HepG2 (cell line): ENCODE results near the gene P2RY8. TPM values are rescaled to one million over a fixed set of nuclear protein-coding genes. Genes with fewer than 3 reads are reported as not detected.

Experiments
- ATAC-seq: fragments of 200-7000 bp; cut with Tn5 transposase; 3 replicates; pipeline ENCODE4 v1.9.1; 2020; ENCODE audit warnings: mild to moderate bottlenecking, moderate library complexity
- BruUV-seq: library from RNA; stranded (reverse); fragments of 400-500 nt; replicated peaks from 2 replicates; lab custom pipeline; 2021; lab: Mats Ljungman, UMichigan
- CTCF ChIA-PET: fragments of 300-600 bp; formaldehyde crosslinking; extraction: SDS; loops from one replicate; lab custom pipeline; 2021; ENCODE audit warnings: low total read pairs, inconsistent platforms, low intra/inter-chr PET ratio; lab: Yijun Ruan, JAX
- POLR2A ChIA-PET: fragments of 350-600 bp; sonication (Branson Sonifier 250); formaldehyde crosslinking; loops from one replicate; lab custom pipeline; 2020; ENCODE audit warnings: antibody characterized with exemption, inconsistent platforms; lab: Yijun Ruan, JAX
- DNase-seq: peaks from one replicate; pipeline ENCODE4 v3.0.0-alpha.2; 2015; ENCODE audit warnings: low spot score
- FAIRE-seq: peaks from 3 replicates; lab custom pipeline; 2011; peaks lifted over from hg19 to GRCh38; lab: Jason Lieb, UNC
- H2AFZ ChIP-seq: one replicate; pipeline ENCODE4 v1.6.1; 2011; ENCODE audit warnings: low read length, inconsistent platforms
- H3K27ac ChIP-seq: fragments of 300-600 bp; 3 replicates; pipeline ENCODE4 v1.8.0; 2011; ENCODE audit warnings: mixed run types, mild to moderate bottlenecking, mixed read lengths, low read length, inconsistent platforms; ENCODE audit not compliant: insufficient read depth; ENCODE audit errors: extremely low read length
- H3K27me3 ChIP-seq, 2 experiments: fragments of 200-600 bp in 1 of 2; 2 replicates in 1 of 2; 3 replicates in 1 of 2; pipeline versions ENCODE4 v1.6.0 to v1.8.0; 2011; ENCODE audit warnings: low read length in 2 of 2, mild to moderate bottlenecking in 2 of 2, moderate library complexity in 2 of 2, inconsistent platforms in 1 of 2; ENCODE audit not compliant: insufficient read depth in 2 of 2, control insufficient read depth in 1 of 2
- H3K36me3 ChIP-seq, 2 experiments: fragments of 200-600 bp in 1 of 2; replicated peaks in 1 of 2; 2 replicates in 1 of 2; 3 replicates in 1 of 2; pipeline versions ENCODE4 v1.5.1 to v1.8.0; 2011; ENCODE audit warnings: low read length in 2 of 2, inconsistent platforms in 1 of 2; ENCODE audit not compliant: insufficient read depth in 2 of 2, control insufficient read depth in 1 of 2
- H3K4me1 ChIP-seq: 2 replicates; pipeline ENCODE4 v1.5.1; 2012; ENCODE audit warnings: low read length, inconsistent platforms; ENCODE audit not compliant: insufficient read depth
- H3K4me2 ChIP-seq: 2 replicates; pipeline ENCODE4 v1.6.0; 2011; ENCODE audit warnings: low read depth, low read length, inconsistent platforms
- H3K4me3 ChIP-seq, 3 experiments: fragments of 200-600 bp in 1 of 3; sonication (generic), shearing (Covaris generic) in 1 of 3; replicated peaks in 1 of 3; 2 replicates each; pipeline ENCODE4 v1.5.1; 2011 to 2016; ENCODE audit warnings: low read length in 3 of 3, inconsistent platforms in 2 of 3, low read depth in 2 of 3, mild to moderate bottlenecking in 2 of 3, control low read depth in 1 of 3, mixed read lengths in 1 of 3; ENCODE audit not compliant: insufficient read depth in 1 of 3
- H3K79me2 ChIP-seq: one replicate; pipeline ENCODE4 v1.6.1; 2011; ENCODE audit warnings: low read length, inconsistent platforms; ENCODE audit not compliant: insufficient read depth
- H3K9ac ChIP-seq: 2 replicates; pipeline ENCODE4 v1.6.0; 2011; ENCODE audit warnings: mild to moderate bottlenecking, low read depth, low read length, inconsistent platforms; ENCODE audit not compliant: insufficient read depth
- H3K9me3 ChIP-seq: 2 replicates; pipeline ENCODE4 v1.5.1; 2012; ENCODE audit warnings: mild to moderate bottlenecking, low read length
- H4K20me1 ChIP-seq: 2 replicates; pipeline ENCODE4 v1.6.0; 2011; ENCODE audit warnings: inconsistent platforms, mild to moderate bottlenecking, low read length, moderate library complexity; ENCODE audit not compliant: insufficient read depth
- ADNP ChIP-seq: sonication (generic); formaldehyde crosslinking; IDR thresholded peaks from 2 replicates; pipeline ENCODE4 v1.4.0; 2020; ENCODE audit warnings: missing genetic modification reagents
- DNMT1 ChIP-seq: sonication (generic); formaldehyde crosslinking; IDR thresholded peaks from 2 replicates; pipeline ENCODE4 v1.5.1; 2020; ENCODE audit warnings: mild to moderate bottlenecking, missing genetic modification reagents
- FOXA1 ChIP-seq, 2 experiments: fragments of 450-650 bp in 1 of 2; sonication (generic) in 1 of 2; formaldehyde crosslinking in 1 of 2; IDR thresholded peaks; 2 replicates each; pipeline versions ENCODE4 v1.4.0 to v1.6.1; 2016 to 2020; ENCODE audit warnings: missing genetic modification reagents in 1 of 2
- KDM2A ChIP-seq: sonication (generic); formaldehyde crosslinking; IDR thresholded peaks from 2 replicates; pipeline ENCODE4 v1.4.0; 2020; ENCODE audit warnings: low read depth, missing genetic modification reagents, borderline replicate concordance
- NBN ChIP-seq: fragments of 450-650 bp; conservative IDR thresholded peaks from 2 replicates; pipeline ENCODE4 v1.6.1; 2017
- POLR2A ChIP-seq, 2 experiments: IDR thresholded peaks; 2 replicates each; pipeline ENCODE4 v1.6.1; 2011; ENCODE audit warnings: low read depth in 2 of 2, low read length in 2 of 2, mild to moderate bottlenecking in 1 of 2, moderate library complexity in 1 of 2; ENCODE audit not compliant: insufficient read depth in 1 of 2
- ZMAT3 ChIP-seq: sonication (generic); formaldehyde crosslinking; conservative IDR thresholded peaks from 2 replicates; pipeline ENCODE4 v1.7.0; 2021; ENCODE audit warnings: missing genetic modification reagents
- ZNF7 ChIP-seq: IDR thresholded peaks from 2 replicates; pipeline ENCODE4 v1.6.1; 2016; ENCODE audit warnings: missing biosample characterization, missing genetic modification reagents
- WGBS: methylation state at CpG from one replicate; pipeline ENCODE4 v1.1.6; 2017; ENCODE audit warnings: low lambda C conversion rate; 5-methylcytosine and 5-hydroxymethylcytosine counted together
- in situ Hi-C: cut with HindIII; loops from 2 replicates; pipeline ENCODE4 v1.10.0; 2017; ENCODE audit warnings: low pct_unique_long_range_greater_than_20kb; ENCODE audit not compliant: extremely low pct_ligation_motif_present
- intact Hi-C: fragments of 100-400 bp; cut with micrococcal nuclease; formaldehyde crosslinking; loops from one replicate; pipeline ENCODE4 v1.10.0; 2022; ENCODE audit not compliant: unreplicated experiment
- polyA plus RNA-seq, 8 experiments: library from polyadenylated mRNA; depleted of rRNA in 3 of 8; stranded (reverse) in 7 of 8; unstranded in 1 of 8; fragments of >200 nt; fragmentation: Illumina TruSeq in 4 of 8; extraction: Trizol in 4 of 8; gene quantifications; 2 replicates each; pipeline versions ENCODE4 v1.2.1 to v1.2.3, GENCODE V29; 2011 to 2016; ENCODE audit warnings: low read depth in 4 of 8, missing spikeins in 1 of 8, mixed read lengths in 1 of 8; ENCODE audit not compliant: insufficient read depth in 1 of 8
- total RNA-seq, 5 experiments: library from RNA; depleted of rRNA; stranded (reverse); fragments of >200 nt; fragmentation: Illumina TruSeq; extraction: Trizol; gene quantifications; 2 replicates each; pipeline ENCODE4 v1.2.3, GENCODE V29; 2016; ENCODE audit warnings: low read depth in 1 of 5
- TF ChIP-seq, protein P1 (sequence below): sonication (generic); formaldehyde crosslinking; IDR thresholded peaks from 2 replicates; pipeline ENCODE4 v1.5.0; 2020; ENCODE audit warnings: mild to moderate bottlenecking, missing genetic modification reagents, borderline replicate concordance
- TF ChIP-seq, protein P2 (sequence below): sonication (generic); formaldehyde crosslinking; IDR thresholded peaks from 2 replicates; pipeline ENCODE4 v1.4.0; 2020; ENCODE audit warnings: mild to moderate bottlenecking, missing genetic modification reagents
- TF ChIP-seq, protein P3 (sequence below), 2 experiments: sonication (generic) in 1 of 2; formaldehyde crosslinking in 1 of 2; IDR thresholded peaks; 2 replicates each; pipeline versions ENCODE4 v1.4.0 to v1.6.1; 2016 to 2020; ENCODE audit warnings: borderline replicate concordance in 1 of 2, low read depth in 1 of 2, mild to moderate bottlenecking in 1 of 2, missing genetic modification reagents in 1 of 2
- TF ChIP-seq, protein P4 (sequence below): sonication (generic); formaldehyde crosslinking; IDR thresholded peaks from 2 replicates; pipeline ENCODE4 v1.5.0; 2020; ENCODE audit warnings: missing genetic modification reagents

The P2RY8 gene
- total and polyA plus RNA-seq, 2 of the 13 experiments (the other 11 are each of a cell fraction or from before 2014, with no cell fraction given), result 1.0 to 1.3 TPM

DNA sequence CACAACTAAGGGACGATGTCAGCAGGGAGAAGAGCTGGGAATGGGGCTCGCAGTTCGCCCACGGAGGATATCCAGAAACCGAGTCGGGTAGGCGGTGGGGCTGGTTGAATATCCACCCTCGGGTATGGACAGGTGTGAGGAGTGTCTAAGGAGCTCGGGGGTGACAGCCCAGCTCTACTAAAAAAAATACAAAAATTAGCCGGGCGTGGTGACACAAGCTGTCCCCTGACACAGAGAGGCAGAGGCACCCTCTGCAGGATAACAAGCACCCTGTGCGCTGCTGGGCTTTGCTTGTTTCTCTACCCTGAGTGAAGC, 72.1 kb downstream of the P2RY8 start:
- in situ Hi-C loops (loop anchor here (5.0 to 25.0 kb wide), 2 partner anchors 117 to 1147 kb away; no protein-coding TSS in a partner anchor), intact Hi-C loops (no loop called here)
- BruUV-seq, result no TSS peak
- FAIRE-seq (no peak), ATAC-seq (no peak), DNase-seq (no peak)
- Histone ChIP-seq H3K9ac (no peak overlapping the region), H3K36me3 (no peaks in the 10 kb centered on the region), H4K20me1 (no peaks in the 10 kb centered on the region), H3K27me3 (no peaks in the 10 kb centered on the region), H3K9me3 (no peaks in the 10 kb centered on the region), H3K79me2 (no peaks in the 10 kb centered on the region), H3K4me3 (no peak overlapping the region), H3K27ac (no peak overlapping the region), H2AFZ (no peak overlapping the region), H3K4me1 (no peaks in the 10 kb centered on the region), H3K4me2 (no peak overlapping the region)
- ChIA-PET CTCF (no interaction called here), POLR2A (no interaction called here)
- WGBS, result 67% methylated on average over 9 of the region's 12 CpGs
- TF ChIP-seq DNMT1 (CRISPR knock-in tag), result no peak
- no peak for TF ChIP-seq POLR2A (IDR thresholded peaks at IDR 0.05; ENCODE audit: insufficient read depth in 1 of 2, low read depth in 2 of 2, low read length in 2 of 2)
- TF ChIP-seq, protein P1, sequence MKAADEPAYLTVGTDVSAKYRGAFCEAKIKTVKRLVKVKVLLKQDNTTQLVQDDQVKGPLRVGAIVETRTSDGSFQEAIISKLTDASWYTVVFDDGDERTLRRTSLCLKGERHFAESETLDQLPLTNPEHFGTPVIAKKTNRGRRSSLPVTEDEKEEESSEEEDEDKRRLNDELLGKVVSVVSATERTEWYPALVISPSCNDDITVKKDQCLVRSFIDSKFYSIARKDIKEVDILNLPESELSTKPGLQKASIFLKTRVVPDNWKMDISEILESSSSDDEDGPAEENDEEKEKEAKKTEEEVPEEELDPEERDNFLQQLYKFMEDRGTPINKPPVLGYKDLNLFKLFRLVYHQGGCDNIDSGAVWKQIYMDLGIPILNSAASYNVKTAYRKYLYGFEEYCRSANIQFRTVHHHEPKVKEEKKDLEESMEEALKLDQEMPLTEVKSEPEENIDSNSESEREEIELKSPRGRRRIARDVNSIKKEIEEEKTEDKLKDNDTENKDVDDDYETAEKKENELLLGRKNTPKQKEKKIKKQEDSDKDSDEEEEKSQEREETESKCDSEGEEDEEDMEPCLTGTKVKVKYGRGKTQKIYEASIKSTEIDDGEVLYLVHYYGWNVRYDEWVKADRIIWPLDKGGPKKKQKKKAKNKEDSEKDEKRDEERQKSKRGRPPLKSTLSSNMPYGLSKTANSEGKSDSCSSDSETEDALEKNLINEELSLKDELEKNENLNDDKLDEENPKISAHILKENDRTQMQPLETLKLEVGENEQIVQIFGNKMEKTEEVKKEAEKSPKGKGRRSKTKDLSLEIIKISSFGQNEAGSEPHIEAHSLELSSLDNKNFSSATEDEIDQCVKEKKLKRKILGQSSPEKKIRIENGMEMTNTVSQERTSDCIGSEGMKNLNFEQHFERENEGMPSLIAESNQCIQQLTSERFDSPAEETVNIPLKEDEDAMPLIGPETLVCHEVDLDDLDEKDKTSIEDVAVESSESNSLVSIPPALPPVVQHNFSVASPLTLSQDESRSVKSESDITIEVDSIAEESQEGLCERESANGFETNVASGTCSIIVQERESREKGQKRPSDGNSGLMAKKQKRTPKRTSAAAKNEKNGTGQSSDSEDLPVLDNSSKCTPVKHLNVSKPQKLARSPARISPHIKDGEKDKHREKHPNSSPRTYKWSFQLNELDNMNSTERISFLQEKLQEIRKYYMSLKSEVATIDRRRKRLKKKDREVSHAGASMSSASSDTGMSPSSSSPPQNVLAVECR (CRISPR knock-in tag), result no peak
- no peak for TF ChIP-seq ZMAT3 (CRISPR knock-in tag)
- TF ChIP-seq KDM2A (CRISPR knock-in tag), result no peak
- TF ChIP-seq, protein P2, sequence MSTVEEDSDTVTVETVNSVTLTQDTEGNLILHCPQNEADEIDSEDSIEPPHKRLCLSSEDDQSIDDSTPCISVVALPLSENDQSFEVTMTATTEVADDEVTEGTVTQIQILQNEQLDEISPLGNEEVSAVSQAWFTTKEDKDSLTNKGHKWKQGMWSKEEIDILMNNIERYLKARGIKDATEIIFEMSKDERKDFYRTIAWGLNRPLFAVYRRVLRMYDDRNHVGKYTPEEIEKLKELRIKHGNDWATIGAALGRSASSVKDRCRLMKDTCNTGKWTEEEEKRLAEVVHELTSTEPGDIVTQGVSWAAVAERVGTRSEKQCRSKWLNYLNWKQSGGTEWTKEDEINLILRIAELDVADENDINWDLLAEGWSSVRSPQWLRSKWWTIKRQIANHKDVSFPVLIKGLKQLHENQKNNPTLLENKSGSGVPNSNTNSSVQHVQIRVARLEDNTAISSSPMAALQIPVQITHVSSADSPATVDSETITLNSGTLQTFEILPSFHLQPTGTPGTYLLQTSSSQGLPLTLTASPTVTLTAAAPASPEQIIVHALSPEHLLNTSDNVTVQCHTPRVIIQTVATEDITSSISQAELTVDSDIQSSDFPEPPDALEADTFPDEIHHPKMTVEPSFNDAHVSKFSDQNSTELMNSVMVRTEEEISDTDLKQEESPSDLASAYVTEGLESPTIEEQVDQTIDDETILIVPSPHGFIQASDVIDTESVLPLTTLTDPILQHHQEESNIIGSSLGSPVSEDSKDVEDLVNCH (CRISPR knock-in tag), result no peak
- no peak for TF ChIP-seq FOXA1 (IDR thresholded peaks at IDR 0.05)
- no peak for TF ChIP-seq FOXA1 (CRISPR knock-in tag; IDR thresholded peaks at IDR 0.05)
- TF ChIP-seq ADNP (CRISPR knock-in tag), result no peak
- no peak for TF ChIP-seq ZNF7 (CRISPR knock-in tag)
- TF ChIP-seq NBN, result no peak
- TF ChIP-seq, protein P3, sequence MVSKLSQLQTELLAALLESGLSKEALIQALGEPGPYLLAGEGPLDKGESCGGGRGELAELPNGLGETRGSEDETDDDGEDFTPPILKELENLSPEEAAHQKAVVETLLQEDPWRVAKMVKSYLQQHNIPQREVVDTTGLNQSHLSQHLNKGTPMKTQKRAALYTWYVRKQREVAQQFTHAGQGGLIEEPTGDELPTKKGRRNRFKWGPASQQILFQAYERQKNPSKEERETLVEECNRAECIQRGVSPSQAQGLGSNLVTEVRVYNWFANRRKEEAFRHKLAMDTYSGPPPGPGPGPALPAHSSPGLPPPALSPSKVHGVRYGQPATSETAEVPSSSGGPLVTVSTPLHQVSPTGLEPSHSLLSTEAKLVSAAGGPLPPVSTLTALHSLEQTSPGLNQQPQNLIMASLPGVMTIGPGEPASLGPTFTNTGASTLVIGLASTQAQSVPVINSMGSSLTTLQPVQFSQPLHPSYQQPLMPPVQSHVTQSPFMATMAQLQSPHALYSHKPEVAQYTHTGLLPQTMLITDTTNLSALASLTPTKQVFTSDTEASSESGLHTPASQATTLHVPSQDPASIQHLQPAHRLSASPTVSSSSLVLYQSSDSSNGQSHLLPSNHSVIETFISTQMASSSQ (IDR thresholded peaks at IDR 0.05; ENCODE audit: low read depth), result no peak
- TF ChIP-seq, protein P3 (CRISPR knock-in tag; IDR thresholded peaks at IDR 0.05; ENCODE audit: borderline replicate concordance), result no peak
- TF ChIP-seq, protein P4, sequence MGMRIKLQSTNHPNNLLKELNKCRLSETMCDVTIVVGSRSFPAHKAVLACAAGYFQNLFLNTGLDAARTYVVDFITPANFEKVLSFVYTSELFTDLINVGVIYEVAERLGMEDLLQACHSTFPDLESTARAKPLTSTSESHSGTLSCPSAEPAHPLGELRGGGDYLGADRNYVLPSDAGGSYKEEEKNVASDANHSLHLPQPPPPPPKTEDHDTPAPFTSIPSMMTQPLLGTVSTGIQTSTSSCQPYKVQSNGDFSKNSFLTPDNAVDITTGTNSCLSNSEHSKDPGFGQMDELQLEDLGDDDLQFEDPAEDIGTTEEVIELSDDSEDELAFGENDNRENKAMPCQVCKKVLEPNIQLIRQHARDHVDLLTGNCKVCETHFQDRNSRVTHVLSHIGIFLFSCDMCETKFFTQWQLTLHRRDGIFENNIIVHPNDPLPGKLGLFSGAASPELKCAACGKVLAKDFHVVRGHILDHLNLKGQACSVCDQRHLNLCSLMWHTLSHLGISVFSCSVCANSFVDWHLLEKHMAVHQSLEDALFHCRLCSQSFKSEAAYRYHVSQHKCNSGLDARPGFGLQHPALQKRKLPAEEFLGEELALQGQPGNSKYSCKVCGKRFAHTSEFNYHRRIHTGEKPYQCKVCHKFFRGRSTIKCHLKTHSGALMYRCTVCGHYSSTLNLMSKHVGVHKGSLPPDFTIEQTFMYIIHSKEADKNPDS (CRISPR knock-in tag), result no peak
